ENCODE results near the gene AGAP1. TPM values are rescaled to one million over a fixed set of nuclear protein-coding genes. Genes with fewer than 3 reads are reported as not detected.

Gene AGAP1
- total RNA-seq, 1 donor from 2014 or later: 17.5 TPM

- peak; percentile 57 for TF ChIP-seq CTCF (conservative IDR thresholded peaks at IDR 0.05; ENCODE audit: low read depth, low read length)
- H3K4me3 ChIP-seq (ENCODE audit: low read depth, low read length): no peak overlapping the region
- DNase-seq (ENCODE audit: low read depth): no peak
Measured at GRCh38 chr2:235740821-235741220, 247.0 kb downstream of the AGAP1 start.

- no peak overlapping the region for H3K4me3 ChIP-seq (ENCODE audit: low read depth, low read length)
- no peak for TF ChIP-seq CTCF (conservative IDR thresholded peaks at IDR 0.05; ENCODE audit: low read depth, low read length)
- DNase-seq (ENCODE audit: low read depth): no peak
Measured at GRCh38 chr2:235744161-235744560, 250.3 kb downstream of the AGAP1 start.

- no peak for TF ChIP-seq CTCF (conservative IDR thresholded peaks at IDR 0.05; ENCODE audit: low read depth, low read length)
- H3K4me3 ChIP-seq (ENCODE audit: low read depth, low read length): no peak overlapping the region
- DNase-seq (ENCODE audit: low read depth): no peak
Measured at GRCh38 chr2:235745597-235745996, 251.8 kb downstream of the AGAP1 start.

- peak; percentile 44 for DNase-seq (ENCODE audit: low read depth)
- peak; percentile 88 for TF ChIP-seq CTCF (conservative IDR thresholded peaks at IDR 0.05; ENCODE audit: low read depth, low read length)
- no peak overlapping the region for H3K4me3 ChIP-seq (ENCODE audit: low read depth, low read length)
Measured at GRCh38 chr2:235746257-235746934, 252.6 kb downstream of the AGAP1 start.

GRCh38 chr2:235747001-235747785, 253.3 kb downstream of the AGAP1 start:
- H3K4me3 ChIP-seq (ENCODE audit: low read depth, low read length): no peak overlapping the region
- no peak for TF ChIP-seq CTCF (conservative IDR thresholded peaks at IDR 0.05; ENCODE audit: low read depth, low read length)
- no peak for DNase-seq (ENCODE audit: low read depth)

- DNase-seq (ENCODE audit: low read depth): no peak
- H3K4me3 ChIP-seq (ENCODE audit: low read depth, low read length): no peak overlapping the region
- no peak for TF ChIP-seq CTCF (conservative IDR thresholded peaks at IDR 0.05; ENCODE audit: low read depth, low read length)
Measured at GRCh38 chr2:235747786-235748091, 253.9 kb downstream of the AGAP1 start.

Measured in epithelial cell of proximal tubule (primary cell).